GM18511 (cell line): ENCODE results near the gene ZFR2.
"Not testable (repeated sequence)": the region's sequence is repeated elsewhere in the genome, so short reads cannot be mapped to it uniquely, and the experiment has no call there.

Experiments used
- ATAC-seq: cut with Tn5 transposase; IDR thresholded peaks from one replicate; pipeline ENCODE4 v1.9.1; 2021; ENCODE audit warnings: mild to moderate bottlenecking, moderate library complexity; ENCODE audit not compliant: unreplicated experiment

ZFR2 gene

DNA sequence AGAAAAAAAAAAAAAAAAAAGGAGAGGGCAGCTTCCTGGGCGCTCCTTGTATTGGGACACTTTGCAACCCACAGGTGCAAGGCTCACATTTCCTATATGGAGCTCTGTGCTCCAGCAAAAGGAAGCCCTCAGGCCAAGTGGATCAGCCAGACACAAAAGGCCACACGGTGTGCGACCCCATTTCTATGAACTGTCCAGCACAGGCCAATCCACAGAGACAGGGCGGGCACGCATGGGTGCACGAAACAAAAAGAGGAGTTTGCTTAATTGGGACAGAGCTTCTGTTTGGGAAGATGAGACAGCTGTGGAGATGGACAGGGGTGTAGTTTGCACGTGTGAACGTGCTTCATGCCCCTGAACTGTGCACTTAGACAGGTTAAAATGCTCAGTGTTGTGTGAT lies 51.1 kb downstream of the ZFR2 start:
- ATAC-seq: no peak

DNA sequence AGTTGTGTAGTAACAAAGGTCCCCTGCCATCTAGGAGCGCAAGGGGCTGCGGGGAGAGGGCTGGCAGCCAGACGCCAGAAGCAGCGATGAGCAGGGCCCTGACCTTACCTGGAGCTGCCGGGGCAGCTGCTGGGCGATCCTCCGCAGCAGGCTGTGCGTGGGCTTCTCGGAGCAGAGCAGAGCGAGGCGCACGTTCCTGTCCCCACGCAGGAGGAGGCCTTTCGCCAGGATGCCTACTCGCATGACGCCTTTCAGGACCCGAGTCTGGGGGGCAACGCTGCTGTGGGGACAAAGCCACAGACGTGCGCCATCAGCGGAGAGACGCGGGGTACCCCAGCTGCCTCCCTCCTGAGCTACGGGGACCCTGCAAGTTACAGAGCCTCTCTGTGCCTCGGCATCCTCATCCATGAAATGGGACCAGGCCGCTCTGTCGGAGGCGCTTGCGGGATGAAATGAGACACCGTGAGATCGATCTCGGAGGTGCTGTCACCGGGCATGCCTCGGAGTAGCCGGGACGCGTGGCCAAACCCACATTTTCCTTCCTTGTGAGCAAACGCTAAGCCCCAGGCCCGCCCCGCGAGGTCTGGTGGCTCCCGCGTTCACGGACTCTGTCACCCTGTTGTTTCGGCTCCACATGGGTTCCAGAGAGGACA lies 52.1 kb downstream of the ZFR2 start:
- ATAC-seq: no peak

- not testable (repeated sequence) for ATAC-seq
Measured at GRCh38 chr19:3816148-3816547, 52.7 kb downstream of the ZFR2 start.

DNA sequence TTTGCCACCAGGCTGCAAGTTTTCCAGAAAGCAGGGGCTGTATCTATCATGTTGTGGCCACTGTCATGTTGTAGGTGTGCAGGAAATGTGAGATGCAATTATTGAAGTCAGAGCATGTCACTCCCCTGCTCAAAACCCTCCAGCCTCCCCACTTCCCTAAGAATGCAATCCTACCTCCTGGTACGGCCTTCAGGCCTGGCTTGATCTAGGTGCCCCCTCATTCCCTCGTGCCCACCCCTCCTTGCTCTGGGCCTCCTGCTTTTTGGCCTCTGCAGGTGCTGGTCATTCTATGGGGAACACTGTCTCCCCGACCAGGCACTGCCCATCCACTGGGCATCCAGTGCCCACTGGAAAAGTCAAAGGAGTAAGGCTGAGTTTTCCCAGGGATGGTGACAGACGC lies 54.2 kb downstream of the ZFR2 start:
- no peak for ATAC-seq

- no peak for ATAC-seq
Measured at GRCh38 chr19:3813473-3814392, 55.1 kb downstream of the ZFR2 start.

- ATAC-seq: no peak
Measured at GRCh38 chr19:3810708-3811355, 58.0 kb downstream of the ZFR2 start.

DNA sequence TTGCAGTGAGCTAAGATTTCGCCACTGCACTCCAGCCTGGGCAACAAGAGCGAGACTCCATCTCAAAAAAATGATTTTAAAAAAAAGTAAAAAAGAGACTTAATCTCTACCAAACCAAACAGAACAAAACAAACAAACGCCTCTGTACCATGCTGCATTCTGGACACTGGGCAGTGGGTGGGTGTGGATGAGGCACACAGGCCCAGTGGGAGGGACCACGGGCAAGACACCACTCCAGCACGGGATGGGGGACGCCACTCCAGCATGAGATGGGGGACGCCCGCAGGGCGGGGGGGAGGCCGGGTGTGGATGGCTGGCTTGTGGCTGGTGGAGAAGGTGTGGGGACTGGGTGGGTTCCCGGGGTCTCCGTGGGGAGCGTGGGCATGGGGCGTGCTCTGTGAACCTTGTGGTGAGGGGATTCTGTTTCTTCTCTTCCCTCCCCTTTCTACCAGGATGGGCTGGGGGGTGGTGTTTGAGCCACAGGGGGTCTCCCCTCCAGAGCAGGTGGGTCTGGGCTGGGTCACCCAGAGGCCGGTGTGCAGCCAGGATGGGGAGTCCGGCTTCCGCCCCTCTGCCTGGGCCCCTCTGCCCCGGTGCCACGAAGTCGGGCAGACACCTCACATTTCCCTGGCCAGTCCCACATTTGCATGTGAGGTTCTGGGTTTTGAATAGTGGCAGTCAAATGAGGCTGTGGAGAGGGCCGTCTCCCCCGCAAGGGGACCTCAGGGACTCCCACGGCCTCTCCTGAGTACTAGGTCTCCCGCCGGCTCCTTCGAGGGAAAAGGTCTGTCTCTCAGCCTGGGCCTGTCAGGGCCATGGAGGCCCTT lies 58.7 kb downstream of the ZFR2 start:
- no peak for ATAC-seq

DNA sequence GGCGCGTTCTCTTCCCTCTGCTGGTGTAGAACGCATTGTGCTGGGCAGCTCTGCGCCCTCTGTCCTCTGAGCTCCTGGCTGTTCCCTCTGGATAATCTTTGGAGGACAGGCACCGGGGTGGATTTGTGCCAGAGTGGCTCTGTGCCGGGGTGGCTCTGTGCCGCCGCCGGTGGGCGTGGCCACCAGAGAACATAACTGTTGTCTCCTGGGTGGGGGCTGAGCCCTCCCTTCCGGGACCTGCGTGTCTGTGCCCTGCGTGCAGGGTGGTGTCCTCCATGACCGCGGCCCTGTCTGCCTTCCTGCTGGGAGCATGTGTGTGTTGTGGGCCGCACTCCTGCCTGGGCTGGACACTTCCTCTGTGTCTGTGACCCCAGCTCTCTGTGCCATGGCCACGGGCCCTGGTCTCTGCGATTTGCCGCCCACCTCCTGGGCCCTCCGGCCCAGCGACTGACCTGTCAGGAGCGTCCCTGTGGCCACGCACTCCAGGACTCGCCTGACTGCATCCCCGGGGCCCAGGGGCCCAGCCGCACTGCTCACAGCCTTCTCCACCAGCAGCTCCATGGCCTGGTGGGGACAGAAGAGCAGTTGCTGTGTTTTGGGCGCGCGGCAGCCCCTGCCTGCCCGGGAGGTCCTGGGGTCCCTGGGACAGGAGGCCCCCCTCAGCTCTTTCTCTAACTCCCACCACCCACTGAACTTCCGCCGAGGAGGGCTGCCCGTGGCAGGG lies 60.3 kb downstream of the ZFR2 start:
- no peak for ATAC-seq

- no peak for ATAC-seq
Measured at GRCh38 chr19:3807574-3808354, 61.1 kb downstream of the ZFR2 start.

DNA sequence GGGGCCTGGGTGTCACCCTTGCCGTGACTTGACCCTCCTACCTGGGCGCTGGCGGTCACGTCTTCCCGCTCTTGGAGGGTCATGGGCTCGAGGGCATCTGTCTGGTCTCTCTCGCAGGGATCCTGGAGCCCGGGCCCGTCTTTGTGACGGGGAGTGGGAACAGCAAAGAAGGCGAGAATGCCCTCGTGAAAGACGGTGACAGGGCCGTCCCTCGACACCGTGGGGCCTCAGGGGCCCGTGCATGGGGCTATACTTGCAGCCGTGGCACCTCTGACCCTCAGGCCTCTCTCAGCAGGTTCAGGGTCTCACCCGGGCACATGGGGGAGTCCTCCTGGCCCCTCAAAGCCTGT lies 61.7 kb downstream of the ZFR2 start:
- ATAC-seq: no peak

DNA sequence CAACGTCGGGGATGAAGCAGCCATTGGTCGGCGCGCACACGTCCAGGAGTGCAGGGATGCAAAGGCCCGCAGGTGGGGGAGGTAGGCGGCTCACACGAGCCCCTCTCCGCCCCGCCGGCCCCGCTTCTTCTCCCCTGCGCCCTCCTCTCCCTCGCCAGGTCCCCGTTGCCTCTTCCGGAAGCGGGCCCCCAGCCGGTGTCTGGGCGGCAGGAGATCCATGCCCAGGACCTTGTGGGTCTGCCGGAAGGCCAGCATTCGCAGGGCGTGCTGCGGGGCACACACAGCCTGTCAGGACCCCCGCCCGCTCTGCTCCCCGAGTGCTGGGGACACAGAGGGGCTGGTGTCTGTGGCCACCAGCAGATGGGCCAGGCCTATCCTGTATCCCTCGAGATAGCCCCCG lies 63.0 kb downstream of the ZFR2 start:
- no peak for ATAC-seq

DNA sequence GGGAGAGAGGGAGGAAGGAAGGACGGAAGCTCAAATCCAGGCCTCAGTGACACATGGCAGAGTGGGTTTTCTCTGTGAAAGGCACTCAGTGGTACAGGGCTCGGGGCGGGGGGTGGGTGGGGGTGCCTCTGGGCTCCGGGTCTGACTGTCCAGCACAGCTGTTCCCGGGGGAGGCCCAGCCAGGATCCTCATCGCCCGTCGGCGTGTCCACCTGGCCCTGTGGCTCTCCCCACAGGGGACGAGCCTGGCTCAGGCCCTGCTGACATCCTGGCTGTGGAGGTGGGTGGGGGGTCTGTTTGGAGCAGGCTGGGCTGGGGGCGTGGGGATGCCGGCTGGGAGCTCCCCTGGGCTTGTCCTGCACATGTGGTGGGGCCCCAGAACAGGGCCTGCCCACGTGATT lies 64.4 kb downstream of the ZFR2 start:
- no peak for ATAC-seq

DNA sequence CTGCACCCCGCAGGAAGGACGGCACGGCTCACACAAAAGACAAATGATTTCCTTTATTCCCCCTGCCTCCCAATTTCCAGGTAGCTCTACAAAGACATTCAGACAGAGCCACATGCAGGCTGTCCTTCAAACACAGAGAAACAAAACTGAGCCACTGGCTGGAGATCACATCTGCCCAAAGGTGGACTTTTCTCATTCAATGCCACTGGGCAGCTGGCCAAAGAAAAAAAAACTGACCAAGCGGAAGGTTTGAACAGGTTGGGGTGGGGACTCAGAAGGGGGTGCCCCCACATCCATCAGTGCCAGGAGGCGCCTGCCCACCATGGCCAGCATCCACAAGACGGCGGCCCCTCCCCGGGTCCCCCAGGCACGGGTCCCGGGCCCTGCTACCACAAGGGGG lies 64.9 kb downstream of the ZFR2 start:
- no peak for ATAC-seq

- ATAC-seq: no peak
Measured at GRCh38 chr19:3803114-3803888, 65.5 kb downstream of the ZFR2 start.

DNA sequence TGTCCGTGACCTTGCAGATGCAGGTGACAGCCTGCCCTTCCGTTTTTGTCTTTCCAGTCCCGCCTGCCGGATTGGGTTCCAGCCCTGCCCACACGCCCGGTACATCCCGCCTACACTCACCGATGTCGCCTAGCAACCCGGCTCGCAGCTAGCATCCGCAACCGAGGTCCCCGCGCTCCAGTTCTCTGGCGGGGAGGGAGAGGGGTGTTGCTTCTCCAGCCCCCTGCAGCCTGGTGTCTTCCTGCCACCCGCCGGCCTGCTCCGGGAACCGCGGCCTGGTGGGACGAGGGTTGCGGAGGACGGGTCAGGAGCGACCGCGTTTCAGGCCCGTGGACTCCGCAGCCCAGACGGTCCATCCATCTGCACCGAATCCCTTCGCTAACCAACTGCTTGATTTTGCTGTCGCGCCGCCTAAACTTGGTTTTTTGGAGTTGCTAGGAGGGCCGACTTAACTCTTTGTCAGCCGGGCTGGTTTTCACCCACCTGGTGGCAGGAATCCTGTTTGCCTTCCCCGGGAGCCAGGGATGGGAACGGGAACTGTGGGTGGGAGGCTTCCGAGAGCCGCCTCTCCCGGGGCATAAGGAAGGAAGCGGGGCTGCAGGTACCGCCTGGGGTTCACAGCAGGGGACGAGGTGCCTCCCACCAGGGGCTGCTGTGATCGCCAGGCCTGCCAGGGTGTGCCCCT lies 67.3 kb downstream of the ZFR2 start:
- ATAC-seq: no peak

DNA sequence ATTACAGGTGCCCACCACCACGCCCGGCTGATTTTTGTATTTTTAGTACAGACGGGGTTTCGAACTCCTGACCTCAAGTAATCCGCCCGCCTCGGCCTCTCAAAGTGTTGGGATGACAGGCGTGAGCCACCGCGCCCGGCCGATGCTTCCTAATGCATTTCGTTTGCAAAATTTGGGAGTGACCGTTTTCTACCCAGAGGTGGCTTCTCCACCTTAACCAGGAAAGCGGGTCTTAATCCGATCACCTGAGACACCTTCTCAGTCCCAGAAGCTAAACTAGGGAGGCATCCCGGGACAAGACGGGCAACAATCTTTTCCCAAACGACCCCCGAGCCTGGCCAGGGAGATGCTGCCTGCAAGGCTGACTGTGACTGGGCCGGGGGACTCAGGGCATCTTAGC lies 67.8 kb downstream of the ZFR2 start:
- ATAC-seq: no peak

GRCh38 chr19:3798137-3798536 lies 70.7 kb downstream of the ZFR2 start:
- ATAC-seq: no peak

DNA sequence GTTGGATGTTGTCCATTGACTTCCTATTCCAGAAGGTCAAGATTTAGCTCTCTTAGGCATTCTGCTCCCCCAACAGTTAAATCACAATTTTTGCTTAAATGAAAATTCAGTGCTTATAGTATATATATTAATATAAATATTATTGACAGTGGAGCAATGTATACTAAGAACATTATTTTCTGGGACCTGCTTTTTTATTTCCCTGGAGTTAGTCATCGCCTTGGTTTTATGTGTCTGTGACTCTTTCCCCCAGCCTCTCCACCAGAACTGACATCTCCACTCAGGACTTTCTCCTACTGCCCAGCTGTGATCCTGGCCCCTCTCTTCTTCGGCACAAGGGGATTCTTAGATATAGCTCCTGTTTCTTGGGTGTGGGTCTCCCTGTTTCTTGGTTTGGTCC lies 72.5 kb downstream of the ZFR2 start:
- no peak for ATAC-seq
